NB4 (cell line): Measurements from ENCODE around the gene RBBP6.

ENCODE experiments used
- DNase-seq: peaks from one replicate; pipeline ENCODE4 v3.0.0; 2010; ENCODE audit warnings: low read depth
- H3K4me3 ChIP-seq: one replicate; pipeline ENCODE4 v1.5.1; 2011; ENCODE audit warnings: mild to moderate bottlenecking, low read depth, low read length, moderate library complexity
- MAX ChIP-seq: IDR thresholded peaks from 2 replicates; pipeline ENCODE4 v1.6.1; 2011; ENCODE audit warnings: low read depth, low read length
- MYC ChIP-seq: IDR thresholded peaks from 2 replicates; pipeline ENCODE4 v1.6.1; 2011; ENCODE audit warnings: low read depth, low read length
- POLR2A ChIP-seq: IDR thresholded peaks from 2 replicates; pipeline ENCODE4 v1.6.1; 2011; ENCODE audit warnings: mild to moderate bottlenecking; ENCODE audit not compliant: insufficient read length; ENCODE audit errors: extremely low read depth
- TF ChIP-seq, protein P1 (sequence below): IDR thresholded peaks from one replicate; pipeline ENCODE4 v1.5.1; 2012; ENCODE audit warnings: low read depth, low read length

RBBP6 gene

DNA sequence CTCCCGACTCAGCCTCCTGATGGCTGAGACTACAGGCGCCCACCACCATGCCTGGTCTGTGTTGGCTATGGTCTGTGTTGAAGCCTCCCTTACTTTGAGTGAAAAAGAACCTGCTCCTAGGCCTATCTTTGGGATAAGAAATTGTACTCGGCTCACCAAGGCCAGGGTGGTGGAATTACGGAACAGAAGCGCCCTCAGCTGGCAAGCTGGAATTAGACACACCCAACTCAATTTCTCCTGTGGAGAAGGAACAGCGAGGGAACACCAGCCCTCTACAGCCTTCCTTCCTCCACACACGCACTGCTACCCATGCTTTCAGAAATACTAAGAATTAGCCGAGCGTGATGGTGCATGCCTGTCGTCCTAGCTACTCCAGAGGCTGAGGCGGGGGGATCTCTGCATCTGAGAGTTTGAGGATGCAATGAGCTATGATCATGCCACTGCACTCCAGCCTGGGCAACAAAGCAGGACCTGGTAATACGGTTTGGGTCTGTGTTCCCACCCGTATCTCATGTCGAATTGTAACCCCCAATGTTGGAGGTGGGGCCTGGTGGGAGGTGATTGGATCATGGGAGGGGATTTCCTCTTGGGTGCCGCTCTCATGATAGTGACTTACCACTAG, 40.1 kb upstream of the RBBP6 start:
- H3K4me3 ChIP-seq = no peak overlapping the region
- TF ChIP-seq, protein P1, sequence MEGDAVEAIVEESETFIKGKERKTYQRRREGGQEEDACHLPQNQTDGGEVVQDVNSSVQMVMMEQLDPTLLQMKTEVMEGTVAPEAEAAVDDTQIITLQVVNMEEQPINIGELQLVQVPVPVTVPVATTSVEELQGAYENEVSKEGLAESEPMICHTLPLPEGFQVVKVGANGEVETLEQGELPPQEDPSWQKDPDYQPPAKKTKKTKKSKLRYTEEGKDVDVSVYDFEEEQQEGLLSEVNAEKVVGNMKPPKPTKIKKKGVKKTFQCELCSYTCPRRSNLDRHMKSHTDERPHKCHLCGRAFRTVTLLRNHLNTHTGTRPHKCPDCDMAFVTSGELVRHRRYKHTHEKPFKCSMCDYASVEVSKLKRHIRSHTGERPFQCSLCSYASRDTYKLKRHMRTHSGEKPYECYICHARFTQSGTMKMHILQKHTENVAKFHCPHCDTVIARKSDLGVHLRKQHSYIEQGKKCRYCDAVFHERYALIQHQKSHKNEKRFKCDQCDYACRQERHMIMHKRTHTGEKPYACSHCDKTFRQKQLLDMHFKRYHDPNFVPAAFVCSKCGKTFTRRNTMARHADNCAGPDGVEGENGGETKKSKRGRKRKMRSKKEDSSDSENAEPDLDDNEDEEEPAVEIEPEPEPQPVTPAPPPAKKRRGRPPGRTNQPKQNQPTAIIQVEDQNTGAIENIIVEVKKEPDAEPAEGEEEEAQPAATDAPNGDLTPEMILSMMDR = peak; percentile 70
- no peak for TF ChIP-seq MAX
- peak; percentile 62 for DNase-seq

GRCh38 chr16:24504472-24505345, 34.7 kb upstream of the RBBP6 start:
- DNase-seq = peak; percentile 68

GRCh38 chr16:24505959-24506358, 33.4 kb upstream of the RBBP6 start:
- no peak for DNase-seq
- H3K4me3 ChIP-seq = no peak overlapping the region
- TF ChIP-seq, protein P1 = no peak
- TF ChIP-seq MYC (no peak), MAX (no peak), POLR2A (no peak)

More at GRCh38 chr16:24504472-24505345, 34.7 kb upstream of the RBBP6 start:
- TF ChIP-seq MYC = no peak
- TF ChIP-seq, protein P1 = peak; percentile 65
- no peak overlapping the region for H3K4me3 ChIP-seq

- DNase-seq = no peak
- no peak overlapping the region for H3K4me3 ChIP-seq
- TF ChIP-seq, protein P1 = no peak
- TF ChIP-seq POLR2A = no peak
- no peak for TF ChIP-seq MYC
- TF ChIP-seq MAX = no peak
Measured at GRCh38 chr16:24507959-24508480, 31.3 kb upstream of the RBBP6 start.

GRCh38 chr16:24508614-24509013, 30.8 kb upstream of the RBBP6 start:
- TF ChIP-seq MAX (no peak), MYC (no peak)
- no peak for DNase-seq
- no peak overlapping the region for H3K4me3 ChIP-seq

DNA sequence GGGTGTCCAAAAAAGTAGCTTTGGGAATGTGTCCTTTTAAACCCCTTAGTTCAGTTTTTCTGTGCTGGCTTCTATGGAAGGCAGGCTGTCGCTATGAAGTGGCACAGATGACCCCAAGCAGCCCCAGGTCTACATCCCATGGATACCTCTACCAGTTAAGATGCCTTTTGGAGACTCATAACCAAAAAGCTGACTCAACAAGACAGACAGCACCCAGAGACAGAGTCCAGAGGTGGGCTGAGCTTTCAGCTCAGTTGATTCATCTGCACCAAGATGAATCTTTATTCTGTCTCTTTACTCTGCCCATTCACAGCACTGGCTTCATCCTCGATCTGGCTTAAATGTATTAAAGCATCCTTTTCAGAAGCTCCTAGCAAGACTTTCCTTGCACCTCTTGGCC, 29.8 kb upstream of the RBBP6 start:
- no peak overlapping the region for H3K4me3 ChIP-seq
- TF ChIP-seq, protein P1 = no peak
- no peak for TF ChIP-seq MYC
- TF ChIP-seq MAX = no peak
- no peak for TF ChIP-seq POLR2A
- DNase-seq = no peak
